ENCODE measurements around the gene TLCD5.

DNA sequence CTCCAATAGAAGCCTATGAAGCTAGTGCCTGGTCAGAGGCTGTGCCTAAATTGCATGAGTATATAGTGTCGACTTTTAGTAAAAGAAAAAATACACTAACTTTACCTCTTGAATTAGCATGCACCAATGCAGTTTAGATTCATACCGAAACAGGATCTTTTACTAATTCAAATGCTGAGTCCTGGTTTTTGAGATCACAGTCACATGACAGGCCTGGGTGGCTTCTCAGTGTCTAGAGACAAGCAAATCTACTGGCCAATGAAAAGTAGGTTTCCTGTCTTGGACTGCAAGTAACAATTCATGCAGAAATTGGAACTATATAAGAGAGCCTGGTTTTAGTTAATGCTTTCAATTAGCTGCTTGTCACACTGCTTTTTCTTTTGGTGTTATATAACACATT, 18.3 kb downstream of the TLCD5 start:
- TF ChIP-seq POLR2A (IDR thresholded peaks at IDR 0.05), result no peak
- TF ChIP-seq, protein P1, sequence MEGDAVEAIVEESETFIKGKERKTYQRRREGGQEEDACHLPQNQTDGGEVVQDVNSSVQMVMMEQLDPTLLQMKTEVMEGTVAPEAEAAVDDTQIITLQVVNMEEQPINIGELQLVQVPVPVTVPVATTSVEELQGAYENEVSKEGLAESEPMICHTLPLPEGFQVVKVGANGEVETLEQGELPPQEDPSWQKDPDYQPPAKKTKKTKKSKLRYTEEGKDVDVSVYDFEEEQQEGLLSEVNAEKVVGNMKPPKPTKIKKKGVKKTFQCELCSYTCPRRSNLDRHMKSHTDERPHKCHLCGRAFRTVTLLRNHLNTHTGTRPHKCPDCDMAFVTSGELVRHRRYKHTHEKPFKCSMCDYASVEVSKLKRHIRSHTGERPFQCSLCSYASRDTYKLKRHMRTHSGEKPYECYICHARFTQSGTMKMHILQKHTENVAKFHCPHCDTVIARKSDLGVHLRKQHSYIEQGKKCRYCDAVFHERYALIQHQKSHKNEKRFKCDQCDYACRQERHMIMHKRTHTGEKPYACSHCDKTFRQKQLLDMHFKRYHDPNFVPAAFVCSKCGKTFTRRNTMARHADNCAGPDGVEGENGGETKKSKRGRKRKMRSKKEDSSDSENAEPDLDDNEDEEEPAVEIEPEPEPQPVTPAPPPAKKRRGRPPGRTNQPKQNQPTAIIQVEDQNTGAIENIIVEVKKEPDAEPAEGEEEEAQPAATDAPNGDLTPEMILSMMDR (IDR thresholded peaks at IDR 0.05), result no peak
